Measurements from ENCODE around the gene MID1.

The MID1 gene

DNA sequence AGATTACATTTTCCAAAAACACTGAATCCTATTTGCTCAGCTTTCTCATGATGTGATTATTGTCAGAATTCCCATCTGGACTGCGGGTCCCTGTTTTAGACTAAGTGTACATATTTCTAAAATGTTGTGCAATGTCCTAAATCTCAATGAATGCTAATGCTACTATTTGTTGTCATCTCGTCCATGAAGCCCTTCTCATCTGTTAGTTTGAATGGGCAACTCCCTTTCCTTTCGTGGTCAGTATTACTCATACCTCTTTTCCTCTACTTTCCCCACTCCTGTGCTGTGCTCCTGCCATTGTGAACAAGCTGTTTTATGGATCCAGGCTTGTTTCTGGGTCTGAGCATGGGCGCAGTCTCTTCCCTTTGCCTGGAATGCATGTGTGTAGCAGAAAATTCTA lies 91.0 kb downstream of the MID1 start:
- no peak for DNase-seq (ENCODE audit: low spot score)

DNA sequence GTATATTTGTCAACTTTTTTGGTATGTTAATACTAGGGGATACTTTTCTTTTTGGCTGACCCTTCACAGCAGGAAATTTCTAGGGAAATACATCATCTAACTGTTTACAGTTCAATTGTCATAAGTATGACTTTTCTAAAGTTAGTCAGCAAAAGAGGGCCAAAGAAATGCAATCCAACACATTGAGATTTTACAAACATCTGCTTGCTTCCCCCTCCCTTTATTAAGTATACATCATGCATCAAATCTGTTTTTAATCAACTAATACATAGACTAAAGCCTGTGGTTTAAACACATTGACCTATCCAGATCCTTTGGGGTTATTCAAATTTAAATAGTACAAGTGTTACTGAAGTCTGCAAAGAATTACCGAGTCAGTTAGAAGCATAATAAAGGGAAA lies 93.9 kb downstream of the MID1 start:
- DNase-seq (ENCODE audit: low spot score): no peak

DNA sequence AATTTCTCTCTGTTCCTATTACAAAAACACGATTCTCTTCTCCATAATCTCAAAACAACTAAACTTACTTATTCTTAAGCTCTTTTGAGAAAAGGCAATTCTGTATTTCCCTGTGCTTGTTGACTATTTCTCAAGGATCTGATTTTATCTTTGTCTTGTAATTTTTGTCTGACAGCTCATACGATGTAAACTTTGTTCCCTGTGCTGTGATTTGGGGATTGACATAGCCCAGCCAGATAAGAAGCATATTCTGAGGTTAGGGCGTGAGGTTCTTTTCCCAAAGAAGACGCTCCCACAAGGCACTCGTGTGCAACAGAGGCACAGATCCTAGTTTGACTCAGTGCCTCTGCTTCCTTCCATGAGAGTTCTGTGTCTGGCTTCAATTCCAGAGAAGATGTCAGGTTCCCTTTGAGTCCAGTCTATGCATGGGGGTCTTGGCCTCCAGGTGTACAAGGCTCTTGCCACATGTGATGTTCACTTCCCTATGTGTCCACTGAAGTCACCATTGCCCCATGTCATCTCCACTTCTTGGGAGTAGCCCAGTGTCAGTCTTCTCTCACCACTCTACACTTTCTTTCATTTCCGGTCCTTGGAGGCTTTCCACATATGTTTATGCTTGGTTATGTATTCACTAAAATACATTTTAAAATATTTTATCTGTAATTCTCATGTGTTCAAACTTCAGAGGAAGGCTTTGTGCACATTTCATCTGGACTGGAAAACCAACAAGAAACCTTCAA lies 94.8 kb downstream of the MID1 start:
- no peak for DNase-seq (ENCODE audit: low spot score)

DNA sequence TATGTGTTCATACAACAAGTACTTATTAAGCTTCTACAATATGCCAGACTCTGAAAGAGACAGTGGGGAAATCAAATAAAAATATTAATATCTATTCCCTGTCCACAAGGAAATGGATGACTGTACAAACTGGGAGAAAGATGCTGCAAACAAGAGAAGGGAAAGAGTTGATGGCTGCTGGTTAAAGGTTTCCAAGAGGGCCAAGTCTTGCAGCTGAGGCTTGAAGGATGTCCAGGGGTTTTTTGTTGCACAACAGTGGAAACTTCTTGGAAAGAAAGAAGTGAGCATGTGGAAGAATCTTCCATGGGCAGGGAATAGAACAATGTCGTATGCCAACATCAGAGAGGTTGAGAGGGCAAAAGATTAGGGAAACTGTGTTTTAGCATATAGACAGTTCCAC lies 95.8 kb downstream of the MID1 start:
- no peak for DNase-seq (ENCODE audit: low spot score)

DNA sequence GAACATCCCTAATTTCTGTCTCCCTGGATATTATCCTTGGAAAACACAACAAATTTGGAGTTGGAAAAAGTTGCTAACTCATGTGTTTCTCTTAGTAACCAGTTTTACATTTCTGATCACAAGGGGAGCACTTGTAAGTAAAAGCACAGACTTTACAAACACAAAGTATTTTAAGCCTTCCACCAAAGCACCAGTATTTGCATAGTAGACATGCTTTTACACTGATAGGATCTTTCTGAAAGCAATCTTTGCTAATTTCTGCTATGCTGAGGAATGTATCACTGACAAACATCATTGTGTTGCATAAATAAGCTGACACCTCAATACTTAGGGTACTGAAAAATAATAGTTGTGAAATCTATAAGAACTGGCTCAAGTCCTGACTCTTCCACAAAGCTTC lies 100.6 kb downstream of the MID1 start:
- no peak for DNase-seq (ENCODE audit: low spot score)

DNA sequence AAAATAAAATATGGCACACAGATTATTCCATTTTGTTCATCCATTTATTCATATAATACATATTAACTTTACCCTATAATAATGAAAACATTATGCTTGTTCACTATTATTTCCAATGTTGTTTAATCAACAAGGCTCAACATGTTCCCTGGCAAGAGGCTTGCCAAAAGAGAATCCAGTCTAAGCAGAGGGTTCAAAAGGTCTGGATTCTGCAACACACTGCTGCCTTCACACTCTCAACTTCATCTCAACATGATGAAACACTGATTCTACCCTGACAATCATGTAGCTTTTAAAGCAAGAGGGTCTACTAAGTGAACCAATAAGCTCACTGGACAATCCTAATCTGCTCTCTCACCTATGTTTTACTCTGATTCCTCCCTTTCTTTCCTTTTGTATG lies 101.1 kb downstream of the MID1 start:
- no peak for DNase-seq (ENCODE audit: low spot score)

DNA sequence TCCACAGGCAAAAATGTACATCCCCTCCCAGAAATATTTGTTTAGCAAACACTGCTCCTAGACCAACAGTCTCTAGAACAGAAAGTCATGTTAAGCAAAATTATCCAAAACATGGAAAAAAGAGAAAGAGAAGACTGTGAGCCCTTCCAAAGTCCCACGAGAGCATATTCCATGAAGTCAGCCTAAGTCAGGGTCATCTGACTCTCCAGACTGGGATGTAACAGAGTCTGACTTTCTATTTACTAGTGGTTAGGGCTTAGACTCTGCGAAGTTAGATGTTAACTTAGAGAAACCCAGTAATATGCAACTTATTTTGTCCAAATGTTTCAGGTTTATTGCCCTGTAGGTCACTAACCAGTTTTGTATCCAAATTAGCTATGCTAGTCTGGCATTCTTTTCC lies 102.3 kb downstream of the MID1 start:
- no peak for DNase-seq (ENCODE audit: low spot score)

DNA sequence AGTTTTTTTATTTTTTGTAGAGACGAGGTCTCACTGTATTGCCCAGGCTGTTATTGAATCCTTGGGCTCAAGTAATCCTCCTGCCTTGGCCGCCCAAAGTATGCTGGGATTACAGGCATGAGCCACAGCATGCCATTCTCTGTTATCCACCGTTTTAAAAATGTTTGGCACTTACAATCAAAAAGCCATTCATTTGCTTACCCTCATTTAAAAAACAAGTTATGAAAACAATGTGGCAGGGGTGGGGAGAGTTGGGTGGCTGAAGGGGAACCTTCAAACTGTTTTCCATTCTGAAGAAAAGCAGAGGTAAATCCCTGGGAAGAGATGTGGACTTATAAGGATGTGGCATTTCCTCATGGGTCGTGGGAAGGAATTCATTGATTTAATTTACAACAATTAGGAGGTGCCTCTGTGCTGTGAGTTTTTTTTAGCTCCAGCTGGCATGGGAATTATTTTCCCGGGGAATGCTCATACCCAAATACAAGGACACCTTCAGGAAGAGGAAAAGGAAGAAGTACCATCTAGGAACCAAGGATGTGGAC lies 103.5 kb downstream of the MID1 start:
- DNase-seq (ENCODE audit: low spot score): no peak

DNA sequence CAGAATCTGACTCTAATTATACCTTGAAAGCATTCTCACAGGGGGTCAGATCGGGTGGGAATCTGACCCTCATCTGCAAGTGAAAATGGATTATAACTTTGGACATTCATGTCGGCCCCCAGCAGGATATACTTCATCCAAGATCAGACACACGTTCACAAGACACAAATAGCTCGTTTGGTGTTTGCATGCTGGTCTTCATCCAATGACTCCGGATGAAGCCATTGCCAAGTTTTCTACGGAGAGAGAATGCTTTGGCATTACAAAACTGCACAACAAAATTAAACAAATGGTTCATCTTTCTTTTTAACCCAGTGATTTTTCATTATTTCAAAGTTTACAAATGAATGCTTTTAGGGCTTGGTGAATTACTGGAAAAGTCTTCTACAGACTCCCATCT lies 105.5 kb downstream of the MID1 start:
- DNase-seq (ENCODE audit: low spot score): no peak

DNA sequence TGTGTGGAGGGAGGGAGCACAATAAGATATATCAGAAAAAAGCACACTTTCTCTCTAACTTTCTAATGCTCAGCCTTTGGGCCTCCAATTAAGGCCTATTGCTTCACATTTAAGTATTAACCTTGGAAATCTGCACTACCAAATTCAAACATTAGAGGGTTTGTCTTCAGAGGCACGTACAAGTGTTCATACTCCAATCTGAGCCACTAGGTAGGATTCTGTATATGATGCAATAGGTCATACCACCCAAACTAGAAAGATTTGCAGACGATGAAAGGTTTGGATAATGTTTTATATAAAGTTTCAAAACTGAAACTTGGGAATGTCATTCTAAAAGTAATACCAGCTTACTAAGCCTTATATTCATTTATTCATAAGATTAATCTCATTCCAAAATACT lies 106.4 kb downstream of the MID1 start:
- no peak for DNase-seq (ENCODE audit: low spot score)

DNA sequence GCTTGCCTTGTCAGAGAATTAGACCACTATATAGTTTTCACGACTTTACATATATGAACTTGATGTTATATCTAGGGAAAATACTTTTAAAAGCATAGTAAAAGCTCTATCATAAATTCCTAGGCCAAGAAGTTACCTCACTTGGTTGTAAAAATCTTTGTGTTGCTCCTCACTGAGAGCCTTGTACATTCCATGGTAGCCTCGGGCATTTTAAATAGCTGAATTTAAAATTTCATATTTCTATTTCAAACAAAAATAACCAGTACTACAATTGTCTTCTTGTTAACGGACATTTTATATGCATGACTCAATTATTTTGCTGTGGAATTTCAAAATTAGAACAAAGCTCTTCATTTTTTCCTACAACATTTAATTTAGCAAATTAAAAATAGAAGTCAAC lies 107.6 kb downstream of the MID1 start:
- no peak for DNase-seq (ENCODE audit: low spot score)

DNA sequence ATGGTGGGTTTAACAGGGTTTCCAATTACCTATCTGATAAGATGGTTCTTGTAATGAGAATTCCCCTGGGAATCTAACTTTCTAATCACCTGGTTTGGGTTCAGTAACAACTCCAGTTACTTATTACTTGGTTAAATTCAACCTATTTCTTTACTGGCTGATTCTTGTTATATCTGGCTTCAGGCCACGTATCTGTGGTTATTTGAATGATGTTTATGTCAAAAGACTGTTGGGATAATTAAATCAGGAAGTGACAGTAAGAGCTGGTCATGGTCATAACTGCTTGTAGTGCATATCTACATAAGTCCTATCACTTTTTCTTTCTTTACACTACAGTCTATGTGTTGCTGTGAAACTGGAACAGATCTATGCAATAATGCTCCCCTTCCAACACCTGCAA lies 108.1 kb downstream of the MID1 start:
- no peak for DNase-seq (ENCODE audit: low spot score)

DNA sequence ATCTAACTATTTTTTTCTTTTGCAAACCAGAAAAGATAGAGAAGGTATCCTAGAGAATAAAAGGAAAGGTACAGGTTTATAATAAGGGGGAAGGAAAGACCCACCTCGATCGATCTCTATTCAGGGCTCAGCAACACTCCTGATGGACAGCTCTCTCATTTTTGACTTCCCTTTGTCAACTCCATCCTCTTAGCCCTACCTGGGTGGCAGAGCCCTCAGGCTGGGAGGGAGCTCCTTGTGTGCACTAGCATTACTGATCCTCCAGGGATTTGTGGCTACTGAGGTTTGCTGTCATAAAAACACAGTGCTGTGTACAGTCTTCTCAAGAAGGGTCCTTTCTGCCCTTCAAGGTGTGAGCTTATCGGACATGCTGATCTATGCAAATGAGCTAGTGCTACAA lies 111.0 kb downstream of the MID1 start:
- DNase-seq (ENCODE audit: low spot score): no peak

DNA sequence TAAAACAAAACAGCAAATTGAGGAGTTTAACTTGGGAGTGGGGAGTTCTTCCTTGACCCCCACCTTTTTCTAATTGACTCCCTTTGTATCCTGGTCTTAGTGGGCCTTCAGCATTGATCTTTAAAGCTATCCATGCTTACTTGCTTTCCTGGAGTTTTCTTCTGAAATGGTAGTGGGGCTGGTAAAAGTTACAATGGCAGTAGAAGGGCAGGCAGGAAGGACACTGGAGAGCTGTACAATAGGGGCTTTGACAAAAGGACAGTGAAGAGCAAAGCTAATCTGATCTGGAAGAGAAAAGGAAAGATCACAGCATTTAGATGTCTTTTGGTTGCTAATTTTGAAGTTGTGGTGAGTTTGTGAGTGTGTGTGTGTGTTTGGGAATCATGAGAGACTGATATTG lies 111.5 kb downstream of the MID1 start:
- no peak for DNase-seq (ENCODE audit: low spot score)

DNA sequence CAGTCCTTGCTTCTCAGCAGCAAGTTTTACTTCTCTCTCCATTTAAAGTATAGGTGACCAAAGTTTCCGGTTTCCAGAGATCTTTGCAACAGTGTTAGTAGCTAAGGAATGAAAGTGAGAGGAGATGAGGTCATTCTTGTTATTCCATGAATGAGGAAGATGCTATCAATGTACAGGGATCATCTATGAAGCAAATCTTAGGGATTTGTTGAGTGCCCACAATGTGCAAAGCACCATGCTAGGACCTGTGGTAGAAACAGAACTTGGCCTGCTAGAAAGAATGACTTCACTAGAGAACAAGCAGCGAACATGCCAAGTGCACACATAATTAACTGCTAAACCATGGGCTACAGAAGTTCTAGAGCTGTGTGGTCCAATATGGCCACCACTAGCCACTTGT lies 112.5 kb downstream of the MID1 start:
- DNase-seq (ENCODE audit: low spot score): no peak

DNA sequence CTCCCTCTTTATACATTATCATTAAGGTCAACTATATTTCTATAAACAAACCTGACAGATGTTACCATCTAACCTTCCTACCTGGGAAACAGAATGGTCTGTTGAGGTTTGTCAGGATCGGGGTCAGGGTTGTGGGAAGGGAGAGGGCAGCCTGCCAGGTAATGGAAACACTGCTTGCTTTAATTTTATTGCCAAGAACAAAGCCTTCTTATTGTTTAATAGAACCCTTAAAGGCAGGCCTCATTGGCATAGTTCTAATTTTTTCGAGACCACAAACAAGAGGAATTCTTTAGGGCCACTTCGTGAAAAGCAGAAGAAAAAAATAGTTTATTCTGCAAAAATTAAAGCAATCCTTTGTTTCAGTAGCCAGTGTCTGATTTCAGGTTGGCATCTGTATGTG lies 113.2 kb downstream of the MID1 start:
- DNase-seq (ENCODE audit: low spot score): no peak

DNA sequence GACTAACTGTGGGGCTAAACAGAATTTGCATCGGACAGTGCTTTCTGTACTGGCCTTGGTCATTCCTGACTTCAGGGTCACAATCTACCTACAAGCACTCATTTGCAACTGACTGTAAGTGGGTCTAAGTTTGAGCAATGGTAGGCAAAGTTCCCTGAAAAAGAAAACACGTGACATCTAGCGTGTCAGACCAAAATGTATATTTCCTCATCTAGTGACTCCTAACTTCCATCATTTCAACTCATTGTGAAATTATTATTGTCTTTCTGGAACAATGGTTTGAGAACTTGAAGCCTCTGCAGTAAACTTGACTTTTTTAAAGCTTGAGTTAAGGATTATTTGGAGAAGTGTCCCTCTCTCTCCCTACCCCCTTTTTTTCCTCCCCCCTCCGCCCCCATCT lies 113.6 kb downstream of the MID1 start:
- no peak for DNase-seq (ENCODE audit: low spot score)

DNA sequence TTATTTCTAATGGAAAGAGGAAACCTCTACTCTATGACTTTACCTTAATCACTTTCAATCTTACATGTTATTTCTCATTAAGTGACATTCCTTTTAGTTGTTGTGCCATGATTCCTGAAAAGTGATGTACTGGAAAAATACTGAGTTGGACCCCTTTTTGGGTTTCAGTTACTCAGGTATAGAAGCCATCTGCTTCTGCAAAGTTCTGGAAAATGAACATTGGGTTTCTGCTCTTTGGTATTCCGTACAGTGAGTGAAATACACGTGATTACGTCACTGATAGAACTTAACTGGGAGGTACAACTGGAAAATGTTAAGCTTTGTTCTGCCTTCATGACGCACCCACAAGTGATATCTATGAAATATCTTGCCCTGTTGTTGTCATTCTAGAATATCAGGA lies 114.7 kb downstream of the MID1 start:
- no peak for DNase-seq (ENCODE audit: low spot score)

DNA sequence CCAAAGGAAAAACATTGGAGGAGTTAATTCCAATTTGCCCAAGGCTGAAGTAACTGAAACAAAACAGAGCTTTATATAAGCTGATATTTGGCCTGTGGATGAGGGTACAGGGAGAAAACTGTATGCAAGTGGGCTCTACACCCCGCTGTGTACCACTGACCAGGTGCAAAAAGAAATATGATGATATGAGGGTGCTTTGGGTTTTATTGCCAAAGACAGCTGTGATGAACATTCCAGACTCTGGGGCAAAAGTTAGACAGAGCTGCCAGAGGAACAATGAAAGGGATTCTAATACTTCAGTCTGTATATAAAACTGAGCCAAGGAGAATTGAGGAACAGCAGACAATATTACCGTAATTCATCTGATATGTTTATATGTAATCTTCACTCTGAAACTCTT lies 117.4 kb downstream of the MID1 start:
- no peak for DNase-seq (ENCODE audit: low spot score)

DNA sequence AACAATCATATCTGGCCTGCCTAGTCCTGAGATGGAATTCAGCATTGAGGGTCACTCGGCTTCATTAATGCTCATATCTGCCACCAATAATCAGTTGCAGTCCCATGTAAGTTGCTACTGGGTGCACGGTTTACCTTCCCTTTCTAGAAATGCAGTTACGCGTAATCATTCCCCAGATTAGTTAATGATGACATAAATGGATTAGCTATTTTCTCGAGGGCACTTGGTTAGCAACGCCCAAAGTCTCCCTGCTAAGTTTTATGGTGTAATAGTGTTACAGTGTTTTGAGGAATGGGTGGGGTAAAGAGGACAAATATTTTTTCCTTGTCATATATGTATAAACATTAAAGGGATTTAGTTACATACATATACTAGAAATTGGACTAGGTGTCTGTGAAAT lies 118.8 kb downstream of the MID1 start:
- no peak for DNase-seq (ENCODE audit: low spot score)

DNA sequence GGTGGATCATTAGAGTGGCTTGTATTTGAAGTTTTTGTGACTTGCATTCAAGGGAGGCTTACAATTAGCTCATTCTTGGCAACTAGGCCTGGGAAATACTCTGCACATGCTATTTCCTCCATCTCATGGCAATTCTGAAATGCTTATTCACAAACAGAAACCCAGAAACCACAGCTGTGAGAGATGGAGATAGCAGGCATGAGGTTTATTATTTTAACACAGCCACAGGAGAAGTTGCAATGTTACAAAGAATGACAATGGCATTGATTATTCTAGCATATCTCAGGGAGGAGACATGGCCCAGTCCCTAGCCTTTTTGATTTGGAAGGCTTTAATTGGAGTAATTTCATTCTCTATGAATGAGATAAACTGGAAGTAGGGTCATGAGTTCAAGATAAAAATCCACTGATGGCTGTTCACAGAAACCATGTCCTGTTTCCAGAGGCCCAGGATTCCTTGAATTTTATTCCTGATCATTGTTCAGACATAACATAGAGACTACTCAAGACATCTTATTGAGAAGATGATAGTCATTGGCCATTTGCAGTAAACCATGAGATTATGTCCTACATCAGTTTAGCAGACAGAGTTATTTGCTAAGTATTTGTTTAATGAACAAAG lies 123.9 kb downstream of the MID1 start:
- no peak for DNase-seq (ENCODE audit: low spot score)

DNA sequence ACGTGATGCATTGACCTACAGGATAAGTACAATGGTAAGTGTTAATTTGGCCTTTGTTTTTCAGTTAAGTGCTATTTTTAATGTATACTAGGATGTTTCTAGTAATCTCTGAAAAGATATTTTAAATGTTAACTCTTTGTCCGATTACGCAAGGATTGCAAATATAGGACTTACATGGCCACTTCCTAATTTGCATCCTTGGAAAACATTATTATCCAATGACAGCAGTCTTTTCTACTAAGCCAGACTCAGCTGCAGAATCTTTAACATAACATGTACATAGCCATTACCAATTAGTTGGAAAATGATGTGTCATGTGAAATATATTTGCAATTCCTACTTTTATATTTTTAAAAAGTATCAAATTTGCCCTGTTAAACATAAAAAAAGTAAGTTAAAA lies 124.7 kb downstream of the MID1 start:
- no peak for DNase-seq (ENCODE audit: low spot score)

DNA sequence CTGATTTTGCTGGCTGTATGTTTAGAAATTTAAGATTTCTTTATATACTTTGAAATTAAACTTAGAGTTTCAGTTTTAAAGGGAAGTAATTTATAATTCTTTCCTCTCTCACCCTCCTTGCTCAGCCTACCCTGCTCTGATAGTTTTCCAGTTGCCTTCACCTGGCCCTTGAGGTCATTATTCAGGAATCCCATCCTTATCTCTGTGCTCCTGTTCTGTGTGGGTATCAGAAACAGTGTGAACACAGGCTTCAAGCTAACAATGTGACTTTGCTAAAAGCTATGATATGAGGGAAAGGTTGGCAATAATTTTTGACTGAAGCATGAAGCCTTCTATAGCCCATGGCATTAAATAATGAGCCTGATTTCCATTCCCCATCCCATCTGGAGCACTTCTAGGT lies 128.1 kb downstream of the MID1 start:
- no peak for DNase-seq (ENCODE audit: low spot score)

DNA sequence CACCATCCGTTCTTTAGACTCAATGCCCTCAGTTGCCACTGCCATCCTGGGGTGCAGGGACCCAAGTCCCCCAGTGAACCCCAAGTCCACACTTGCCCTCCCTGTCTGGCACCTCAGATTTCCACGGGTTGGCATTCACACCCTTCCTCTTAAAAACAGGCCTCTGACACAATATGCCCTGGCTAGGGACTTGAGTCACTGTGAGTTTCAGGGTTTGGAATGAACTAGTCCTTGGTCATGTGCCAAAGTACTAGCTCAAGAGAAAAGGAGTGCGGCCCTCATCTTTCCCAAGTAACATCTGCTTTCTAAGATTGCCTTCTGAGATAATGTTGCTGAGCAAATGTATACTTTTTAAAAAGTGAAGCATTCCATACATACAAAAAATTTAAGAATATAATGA lies 134.0 kb downstream of the MID1 start:
- DNase-seq (ENCODE audit: low spot score): no peak
